Natural killer cell (primary cell): ENCODE data around the gene RASSF4. TPM values are rescaled to one million over a fixed set of nuclear protein-coding genes. Genes with fewer than 3 reads are reported as not detected.

ENCODE experiments used
- ATAC-seq, 3 donors: fragments of 150-1000 bp in 2 of 3; fragments of 200-7000 bp in 1 of 3; cut with Tn5 transposase; 1 replicate in 1 of 3; 2 replicates in 2 of 3; pipeline ENCODE4 v1.10.0; 2021; ENCODE audit warnings: mild to moderate bottlenecking in 2 of 3, moderate library complexity in 2 of 3
- DNase-seq, 2 donors: peaks; one replicate each; pipeline versions ENCODE4 v3.0.0 to v3.0.0-alpha.2; 2013 to 2021; ENCODE audit warnings: mixed read lengths in 1 of 2
- H3K27ac ChIP-seq: one replicate; pipeline ENCODE4 v1.5.1; 2013; ENCODE audit warnings: mild to moderate bottlenecking, low read length
- H3K27me3 ChIP-seq: one replicate; pipeline ENCODE4 v1.6.1; 2013; ENCODE audit warnings: low read length; ENCODE audit not compliant: control insufficient read depth, insufficient read depth
- H3K36me3 ChIP-seq: one replicate; pipeline ENCODE4 v1.6.1; 2013; ENCODE audit warnings: low read length; ENCODE audit not compliant: control insufficient read depth, insufficient read depth
- H3K4me1 ChIP-seq: one replicate; pipeline ENCODE4 v1.6.1; 2013; ENCODE audit warnings: low read length; ENCODE audit not compliant: control insufficient read depth, insufficient read depth
- H3K4me3 ChIP-seq: one replicate; pipeline ENCODE4 v1.5.1; 2013; ENCODE audit warnings: low read length
- H3K9me3 ChIP-seq: one replicate; pipeline ENCODE4 v1.6.1; 2013; ENCODE audit warnings: low read length; ENCODE audit not compliant: control insufficient read depth, insufficient read depth
- H3K27ac Mint-ChIP-seq, 2 donors: one replicate each; pipeline ENCODE4 v1.8.0; 2022; ENCODE audit warnings: mild to moderate bottlenecking in 2 of 2, mixed read lengths in 2 of 2, moderate library complexity in 1 of 2
- H3K27me3 Mint-ChIP-seq, 2 donors: one replicate each; pipeline ENCODE4 v1.8.0; 2022; ENCODE audit warnings: low read depth in 2 of 2, mixed read lengths in 2 of 2
- H3K36me3 Mint-ChIP-seq: one replicate; pipeline ENCODE4 v1.8.0; 2022; ENCODE audit warnings: mixed read lengths
- H3K4me1 Mint-ChIP-seq, 2 donors: one replicate each; pipeline ENCODE4 v1.8.0; 2022; ENCODE audit warnings: mixed read lengths in 2 of 2
- H3K4me3 Mint-ChIP-seq: one replicate; pipeline ENCODE4 v1.8.0; 2022; ENCODE audit warnings: mild to moderate bottlenecking, moderate library complexity, mixed read lengths
- H3K9me3 Mint-ChIP-seq, 2 donors: one replicate each; pipeline ENCODE4 v1.8.0; 2022; ENCODE audit warnings: mixed read lengths in 2 of 2
- CTCF ChIP-seq: fragments of 200-600 bp; IDR thresholded peaks from one replicate; pipeline ENCODE4 v1.8.0; 2022; ENCODE audit warnings: antibody characterized with exemption
- WGBS: methylation state at CpG from one replicate; pipeline ENCODE4 v1.1.7; 2013; ENCODE audit warnings: missing lambda C conversion rate; ENCODE audit not compliant: insufficient coverage; 5-methylcytosine and 5-hydroxymethylcytosine counted together
- intact Hi-C: fragments of 100-400 bp; cut with micrococcal nuclease; formaldehyde crosslinking; loops from one replicate; pipeline ENCODE4 v1.14.2; 2022
- total RNA-seq, 4 donors: library from RNA; stranded (reverse); fragments of 120-200 nt in 1 of 4; gene quantifications; one replicate each; pipeline versions ENCODE4 v1.2.3 to v1.2.4, GENCODE V29; 2013 to 2022

The RASSF4 gene
- total RNA-seq, 3 donors from 2014 or later (not counting 1 experiment from before 2014, with no cell fraction given): 99.8 to 116 (median 104) TPM

- intact Hi-C loops: no loop called here
- no peak for TF ChIP-seq CTCF
- H3K27ac Mint-ChIP-seq: no peak overlapping the region
- no peak overlapping the region for H3K4me3 Mint-ChIP-seq
- H3K27me3 ChIP-seq: no peaks in the 10 kb centered on the region
- H3K36me3 ChIP-seq: peaks cover 11% of the 10 kb centered on the region
- no peaks in the 10 kb centered on the region for H3K9me3 Mint-ChIP-seq
- H3K27me3 Mint-ChIP-seq: no peaks in the 10 kb centered on the region
- 98% methylated on average over 15 of the region's 15 CpGs for WGBS
- peaks cover 6% of the 10 kb centered on the region for H3K36me3 Mint-ChIP-seq
- H3K4me1 ChIP-seq: no peaks in the 10 kb centered on the region
- H3K4me3 ChIP-seq: no peak overlapping the region
- DNase-seq: peak in 1 of 2 donors; percentile 7
- H3K4me1 Mint-ChIP-seq: peaks cover 6 to 12% of the 10 kb centered on the region in 2 donors
- no peak for ATAC-seq
- H3K9me3 ChIP-seq: no peaks in the 10 kb centered on the region
- no peak overlapping the region for H3K27ac ChIP-seq
These were observed 25.1 kb downstream of the RASSF4 start for GRCh38 chr10:44984671-44985101.

GRCh38 chr10:44985175-44985681 is 25.6 kb downstream of the RASSF4 start:
- Mint-ChIP-seq H3K4me3 (no peak overlapping the region), H3K9me3 (no peaks in the 10 kb centered on the region), H3K27me3 (no peaks in the 10 kb centered on the region), H3K27ac (no peak overlapping the region), H3K4me1 (peaks cover 6 to 12% of the 10 kb centered on the region in 2 donors), H3K36me3 (peaks cover 6% of the 10 kb centered on the region)
- Histone ChIP-seq H3K27ac (no peak overlapping the region), H3K4me3 (no peak overlapping the region), H3K36me3 (peaks cover 13% of the 10 kb centered on the region), H3K9me3 (no peaks in the 10 kb centered on the region), H3K27me3 (no peaks in the 10 kb centered on the region), H3K4me1 (no peaks in the 10 kb centered on the region)
- intact Hi-C loops: no loop called here
- WGBS: 89% methylated on average over 9 of the region's 9 CpGs
- ATAC-seq (no peak), DNase-seq (peak in 1 of 2 donors; percentile 1)
- no peak for TF ChIP-seq CTCF

DNA sequence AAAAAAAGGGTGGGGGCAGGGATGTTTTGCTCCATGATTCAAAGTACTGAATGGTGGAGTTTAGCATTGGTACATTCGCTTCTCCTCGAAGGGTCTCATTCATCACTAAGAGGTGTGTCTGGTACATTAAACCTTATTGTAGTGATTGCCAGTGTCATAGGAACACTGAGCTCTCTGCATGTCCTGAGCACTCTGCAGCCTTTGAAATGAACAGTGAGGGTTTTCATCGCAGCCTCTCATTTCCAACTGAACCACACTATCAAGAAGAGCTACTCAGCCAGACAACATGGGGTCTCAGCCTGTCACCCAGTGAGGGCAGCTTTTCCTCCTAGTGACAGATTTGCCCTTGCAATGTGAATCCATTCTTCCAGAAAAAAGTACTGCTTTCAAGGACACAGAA is 26.6 kb downstream of the RASSF4 start:
- Histone ChIP-seq H3K4me1 (no peaks in the 10 kb centered on the region), H3K27me3 (no peaks in the 10 kb centered on the region), H3K27ac (no peak overlapping the region), H3K9me3 (no peaks in the 10 kb centered on the region), H3K36me3 (peaks cover 14% of the 10 kb centered on the region), H3K4me3 (no peak overlapping the region)
- Mint-ChIP-seq H3K36me3 (peaks cover 6% of the 10 kb centered on the region), H3K4me1 (peaks cover 0 to 4% of the 10 kb centered on the region in 2 donors), H3K4me3 (no peak overlapping the region), H3K27me3 (no peaks in the 10 kb centered on the region), H3K27ac (no peak overlapping the region), H3K9me3 (no peaks in the 10 kb centered on the region)
- intact Hi-C loops: no loop called here
- DNase-seq (peak in 1 of 2 donors; percentile 1), ATAC-seq (no peak)
- no peak for TF ChIP-seq CTCF
- WGBS: 95% methylated on average over 3 of the region's 3 CpGs

- no peak for ATAC-seq
- Mint-ChIP-seq H3K4me1 (peaks cover 0 to 4% of the 10 kb centered on the region in 2 donors), H3K27ac (no peak overlapping the region), H3K9me3 (no peaks in the 10 kb centered on the region), H3K27me3 (no peaks in the 10 kb centered on the region), H3K4me3 (no peak overlapping the region), H3K36me3 (peaks cover 9% of the 10 kb centered on the region)
- TF ChIP-seq CTCF: no peak
- 49% methylated on average over 3 of the region's 3 CpGs for WGBS
- Histone ChIP-seq H3K27ac (no peak overlapping the region), H3K27me3 (no peaks in the 10 kb centered on the region), H3K36me3 (peaks cover 14% of the 10 kb centered on the region), H3K4me3 (no peak overlapping the region), H3K4me1 (no peaks in the 10 kb centered on the region), H3K9me3 (no peaks in the 10 kb centered on the region)
- intact Hi-C loops: no loop called here
- DNase-seq: no peak
These were observed 27.1 kb downstream of the RASSF4 start for GRCh38 chr10:44986670-44987069.
